ENCODE data around the gene LAMA2.

Gene LAMA2

DNA sequence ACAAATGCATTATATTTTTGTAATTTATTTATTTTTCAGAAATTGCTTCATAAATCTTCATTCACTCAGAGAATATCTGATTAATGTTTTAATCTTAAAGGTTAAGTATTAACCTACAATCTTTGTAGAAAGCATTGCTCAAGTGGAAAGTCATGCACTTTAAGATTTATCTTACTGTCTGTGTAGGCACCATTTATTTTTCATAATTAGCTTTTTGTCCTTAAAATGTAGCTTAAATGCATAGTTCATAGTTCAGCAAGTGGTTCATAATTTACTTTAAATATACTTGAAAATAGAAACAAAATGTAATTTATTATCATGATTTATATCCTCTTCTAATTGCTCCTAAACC is 397.3 kb downstream of the LAMA2 start:
- DNase-seq (ENCODE audit: low spot score) = no peak
- TF ChIP-seq, protein P1, sequence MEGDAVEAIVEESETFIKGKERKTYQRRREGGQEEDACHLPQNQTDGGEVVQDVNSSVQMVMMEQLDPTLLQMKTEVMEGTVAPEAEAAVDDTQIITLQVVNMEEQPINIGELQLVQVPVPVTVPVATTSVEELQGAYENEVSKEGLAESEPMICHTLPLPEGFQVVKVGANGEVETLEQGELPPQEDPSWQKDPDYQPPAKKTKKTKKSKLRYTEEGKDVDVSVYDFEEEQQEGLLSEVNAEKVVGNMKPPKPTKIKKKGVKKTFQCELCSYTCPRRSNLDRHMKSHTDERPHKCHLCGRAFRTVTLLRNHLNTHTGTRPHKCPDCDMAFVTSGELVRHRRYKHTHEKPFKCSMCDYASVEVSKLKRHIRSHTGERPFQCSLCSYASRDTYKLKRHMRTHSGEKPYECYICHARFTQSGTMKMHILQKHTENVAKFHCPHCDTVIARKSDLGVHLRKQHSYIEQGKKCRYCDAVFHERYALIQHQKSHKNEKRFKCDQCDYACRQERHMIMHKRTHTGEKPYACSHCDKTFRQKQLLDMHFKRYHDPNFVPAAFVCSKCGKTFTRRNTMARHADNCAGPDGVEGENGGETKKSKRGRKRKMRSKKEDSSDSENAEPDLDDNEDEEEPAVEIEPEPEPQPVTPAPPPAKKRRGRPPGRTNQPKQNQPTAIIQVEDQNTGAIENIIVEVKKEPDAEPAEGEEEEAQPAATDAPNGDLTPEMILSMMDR (IDR thresholded peaks at IDR 0.05; ENCODE audit: borderline replicate concordance, control extremely low read depth, extremely low read depth, insufficient read depth, missing control alignments) = no peak
- in situ Hi-C loops (cut with MboI; ENCODE audit: low sequenced_read_pairs, unreplicated experiment) = no loop called here

DNA sequence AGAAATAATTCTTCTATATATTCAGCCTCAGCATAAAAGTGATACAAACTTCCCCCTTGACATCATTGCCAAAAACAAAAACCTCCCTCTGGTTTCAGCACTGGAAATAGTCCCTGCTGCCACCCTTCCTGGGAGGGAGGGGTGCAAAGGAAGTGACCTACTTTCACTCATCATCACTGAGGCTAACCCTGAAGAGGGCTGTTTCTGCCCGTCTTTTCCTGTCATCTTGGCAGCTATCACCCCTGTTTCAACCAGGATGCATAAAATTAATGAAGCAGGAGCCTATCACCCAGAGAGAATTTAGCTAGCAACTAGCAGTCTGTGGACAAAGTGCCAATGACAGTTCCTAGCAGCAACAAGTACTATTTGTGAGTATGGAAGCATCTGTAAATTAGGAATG is 397.8 kb downstream of the LAMA2 start:
- DNase-seq (ENCODE audit: low spot score) = no peak

DNA sequence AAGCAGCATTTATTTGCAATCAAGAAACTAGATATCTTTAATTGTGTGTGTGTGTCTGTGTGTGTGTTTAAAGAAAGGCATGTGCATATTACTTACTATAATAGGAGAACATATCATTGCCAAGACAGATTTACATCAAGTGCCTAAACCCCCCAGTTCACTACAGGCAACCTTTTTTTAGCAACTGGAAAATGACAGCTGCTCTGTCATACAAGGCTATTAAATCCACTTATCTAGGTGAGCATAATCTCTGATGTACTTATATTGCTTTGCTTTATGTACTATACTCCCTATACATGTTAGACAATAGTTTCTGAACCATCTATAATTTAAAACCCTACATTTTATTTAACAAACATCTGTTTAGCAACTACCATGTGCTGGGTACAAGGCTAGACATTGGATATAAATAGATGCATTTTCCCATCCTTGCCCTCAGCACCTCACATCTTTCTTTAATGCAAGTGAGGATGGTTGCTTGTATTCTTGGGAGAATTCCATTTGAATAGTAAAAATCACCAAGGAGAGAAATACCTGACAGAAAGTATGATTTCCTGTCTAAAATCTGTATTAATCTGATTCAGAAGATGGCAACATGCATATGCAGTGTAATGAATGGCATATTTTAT is 398.3 kb downstream of the LAMA2 start:
- TF ChIP-seq, protein P1 (IDR thresholded peaks at IDR 0.05; ENCODE audit: borderline replicate concordance, control extremely low read depth, extremely low read depth, insufficient read depth, missing control alignments) = no peak
- DNase-seq (ENCODE audit: low spot score) = no peak
- in situ Hi-C loops (cut with MboI; ENCODE audit: low sequenced_read_pairs, unreplicated experiment) = no loop called here

More for the DNA sequence above, 397.8 kb downstream of the LAMA2 start:
- in situ Hi-C loops (cut with MboI; ENCODE audit: low sequenced_read_pairs, unreplicated experiment) = no loop called here
- TF ChIP-seq, protein P1 (IDR thresholded peaks at IDR 0.05; ENCODE audit: borderline replicate concordance, control extremely low read depth, extremely low read depth, insufficient read depth, missing control alignments) = no peak

DNA sequence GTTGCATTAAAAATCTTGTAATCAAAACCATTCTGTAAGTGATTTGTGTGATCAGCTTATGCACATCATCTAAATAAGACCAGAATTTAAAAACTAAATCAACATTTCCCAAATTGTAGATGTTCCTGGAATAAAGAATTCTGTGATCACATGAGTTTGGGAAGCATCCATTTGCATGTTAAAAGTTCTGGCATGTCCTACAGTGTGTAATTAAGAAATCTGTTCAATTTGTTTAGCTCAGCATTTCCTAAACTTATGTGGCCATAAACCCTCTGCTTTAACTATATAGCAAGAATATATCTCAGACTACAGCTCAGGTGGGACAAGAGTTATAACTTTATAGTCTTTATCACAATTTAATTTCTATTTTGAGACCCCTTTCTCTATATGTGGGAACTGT is 399.1 kb downstream of the LAMA2 start:
- TF ChIP-seq, protein P1 (IDR thresholded peaks at IDR 0.05; ENCODE audit: borderline replicate concordance, control extremely low read depth, extremely low read depth, insufficient read depth, missing control alignments) = no peak
- no peak for DNase-seq (ENCODE audit: low spot score)
- in situ Hi-C loops (cut with MboI; ENCODE audit: low sequenced_read_pairs, unreplicated experiment) = no loop called here

DNA sequence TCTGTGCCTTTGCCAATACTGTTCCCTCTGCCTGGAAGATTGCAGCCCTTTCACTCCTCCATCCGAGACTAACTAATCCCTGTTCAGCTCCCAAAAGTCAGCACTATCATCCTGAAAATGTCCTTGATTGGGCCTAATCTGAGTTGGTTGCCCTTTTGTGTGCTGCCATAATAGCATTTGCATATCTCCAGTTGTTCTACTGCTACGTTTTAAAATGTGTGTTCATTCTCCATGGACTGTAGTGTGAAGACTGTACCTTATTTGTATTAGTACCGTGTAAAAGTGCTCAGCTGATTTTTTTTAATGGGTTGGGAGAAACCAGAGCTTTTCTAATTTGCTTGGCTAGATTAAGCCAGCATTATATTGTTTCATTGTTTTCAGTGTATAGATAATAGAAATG is 401.3 kb downstream of the LAMA2 start:
- in situ Hi-C loops (cut with MboI; ENCODE audit: low sequenced_read_pairs, unreplicated experiment) = no loop called here
- TF ChIP-seq, protein P1 (IDR thresholded peaks at IDR 0.05; ENCODE audit: borderline replicate concordance, control extremely low read depth, extremely low read depth, insufficient read depth, missing control alignments) = no peak

DNA sequence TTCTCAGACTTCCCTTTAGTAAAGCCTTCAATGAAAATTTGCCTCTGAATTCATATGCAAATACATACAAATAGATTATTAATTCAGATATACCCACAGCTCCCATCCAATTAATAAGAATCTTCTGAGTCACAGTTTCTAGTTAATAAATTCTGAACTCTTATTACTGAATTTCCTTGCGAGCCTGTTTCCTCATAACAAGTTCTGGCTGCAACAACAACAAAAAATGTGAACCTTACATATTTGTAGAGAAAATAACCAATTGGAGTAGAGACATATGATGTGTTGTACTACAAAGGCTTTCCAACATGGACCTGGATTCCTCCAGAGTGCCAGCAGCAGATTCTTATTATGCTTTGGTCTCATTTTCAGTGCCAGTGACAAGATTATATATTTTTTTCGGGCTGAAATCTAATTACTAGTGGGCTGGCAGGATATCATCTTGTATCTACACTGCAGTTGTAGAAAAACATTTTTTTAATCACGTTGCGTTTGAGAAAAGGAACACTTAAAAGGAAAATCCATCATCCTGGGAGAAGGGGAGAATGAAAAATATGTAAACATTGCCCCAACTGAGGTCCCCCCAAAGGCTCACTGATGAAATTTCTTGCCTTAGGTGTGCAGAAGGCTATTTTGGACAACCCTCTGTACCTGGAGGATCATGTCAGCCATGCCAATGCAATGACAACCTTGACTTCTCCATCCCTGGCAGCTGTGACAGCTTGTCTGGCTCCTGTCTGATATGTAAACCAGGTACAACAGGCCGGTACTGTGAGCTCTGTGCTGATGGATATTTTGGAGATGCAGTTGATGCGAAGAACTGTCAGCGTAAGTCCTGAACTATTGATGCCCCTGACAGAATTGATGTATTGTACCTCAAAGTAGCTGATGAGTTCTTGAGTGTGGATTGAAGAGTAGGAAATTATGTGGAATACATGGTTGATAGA is 404.6 kb downstream of the LAMA2 start:
- in situ Hi-C loops (cut with MboI; ENCODE audit: low sequenced_read_pairs, unreplicated experiment) = no loop called here
- TF ChIP-seq, protein P1 (IDR thresholded peaks at IDR 0.05; ENCODE audit: borderline replicate concordance, control extremely low read depth, extremely low read depth, insufficient read depth, missing control alignments) = no peak

More for the DNA sequence above, 401.3 kb downstream of the LAMA2 start:
- DNase-seq (ENCODE audit: low spot score) = no peak

More for the DNA sequence above, 404.6 kb downstream of the LAMA2 start:
- no peak for DNase-seq (ENCODE audit: low spot score)

Measured in GM13976 (cell line).